Gastroesophageal sphincter (tissue), 4 donors: ENCODE measurements around the gene ADGRL1. TPM values are rescaled to one million over a fixed set of nuclear protein-coding genes. Genes with fewer than 3 reads are reported as not detected.

Experiments used
- ATAC-seq: fragments of 150-250 bp; one replicate; pipeline ENCODE4 v1.9.1; 2016; ENCODE audit warnings: mild to moderate bottlenecking, moderate library complexity
- H3K27ac ChIP-seq, 4 donors: fragments of 200-600 bp; sonication (generic) in 3 of 4; 1 replicate in 3 of 4; 2 replicates in 1 of 4; pipeline ENCODE4 v1.5.1; 2016 to 2019
- H3K27me3 ChIP-seq: fragments of 200-600 bp; sonication (generic); one replicate; pipeline ENCODE4 v1.5.1; 2019
- H3K36me3 ChIP-seq, 2 donors: fragments of 200-600 bp; sonication (generic); one replicate each; pipeline ENCODE4 v1.5.1; 2019; ENCODE audit warnings: control low read depth in 1 of 2
- H3K4me1 ChIP-seq, 3 donors: fragments of 200-600 bp; sonication (generic); 1 replicate in 2 of 3; 2 replicates in 1 of 3; pipeline ENCODE4 v1.5.1; 2016 to 2019; ENCODE audit warnings: control low read depth in 2 of 3
- H3K4me3 ChIP-seq, 2 donors: fragments of 200-600 bp; sonication (generic); one replicate each; pipeline ENCODE4 v1.5.1; 2019; ENCODE audit warnings: mild to moderate bottlenecking in 1 of 2, moderate library complexity in 1 of 2
- H3K9me3 ChIP-seq, 3 donors: fragments of 200-600 bp; sonication (generic); one replicate each; pipeline ENCODE4 v1.5.1; 2017 to 2019; ENCODE audit warnings: control low read depth in 2 of 3
- EP300 ChIP-seq: sonication (generic); formaldehyde crosslinking; IDR thresholded peaks from one replicate; pipeline ENCODE4 v1.6.1; 2017; ENCODE audit warnings: antibody characterized with exemption, mild to moderate bottlenecking
- POLR2A ChIP-seq, 2 donors: fragments of 450-650 bp; IDR thresholded peaks; one replicate each; pipeline ENCODE4 v1.6.1; 2017; ENCODE audit warnings: antibody characterized with exemption in 2 of 2, mild to moderate bottlenecking in 2 of 2, moderate library complexity in 1 of 2
- POLR2AphosphoS5 ChIP-seq: sonication (generic); formaldehyde crosslinking; IDR thresholded peaks from one replicate; pipeline ENCODE4 v1.6.1; 2017; ENCODE audit warnings: antibody characterized with exemption
- WGBS, 2 donors: methylation state at CpG; one replicate each; pipeline ENCODE4 v1.1.5; 2018; ENCODE audit warnings: low coverage in 1 of 2; 5-methylcytosine and 5-hydroxymethylcytosine counted together
- total RNA-seq, 4 donors: library from RNA; depleted of rRNA; stranded (reverse); fragments of >200 nt; gene quantifications; one replicate each; pipeline ENCODE4 v1.1.0, GENCODE V29; 2016
- TF ChIP-seq, protein P1 (sequence below), 4 experiments: fragments of 200-600 bp in 2 of 4; fragments of 450-650 bp in 2 of 4; sonication (generic) in 1 of 4; IDR thresholded peaks; one replicate each; pipeline ENCODE4 v1.5.1; 2017 to 2019; ENCODE audit warnings: antibody characterized with exemption in 4 of 4, mild to moderate bottlenecking in 2 of 4, moderate library complexity in 2 of 4

Gene ADGRL1
- total RNA-seq, 4 donors from 2014 or later: 13.3 to 47.9 (median 21.1) TPM

DNA sequence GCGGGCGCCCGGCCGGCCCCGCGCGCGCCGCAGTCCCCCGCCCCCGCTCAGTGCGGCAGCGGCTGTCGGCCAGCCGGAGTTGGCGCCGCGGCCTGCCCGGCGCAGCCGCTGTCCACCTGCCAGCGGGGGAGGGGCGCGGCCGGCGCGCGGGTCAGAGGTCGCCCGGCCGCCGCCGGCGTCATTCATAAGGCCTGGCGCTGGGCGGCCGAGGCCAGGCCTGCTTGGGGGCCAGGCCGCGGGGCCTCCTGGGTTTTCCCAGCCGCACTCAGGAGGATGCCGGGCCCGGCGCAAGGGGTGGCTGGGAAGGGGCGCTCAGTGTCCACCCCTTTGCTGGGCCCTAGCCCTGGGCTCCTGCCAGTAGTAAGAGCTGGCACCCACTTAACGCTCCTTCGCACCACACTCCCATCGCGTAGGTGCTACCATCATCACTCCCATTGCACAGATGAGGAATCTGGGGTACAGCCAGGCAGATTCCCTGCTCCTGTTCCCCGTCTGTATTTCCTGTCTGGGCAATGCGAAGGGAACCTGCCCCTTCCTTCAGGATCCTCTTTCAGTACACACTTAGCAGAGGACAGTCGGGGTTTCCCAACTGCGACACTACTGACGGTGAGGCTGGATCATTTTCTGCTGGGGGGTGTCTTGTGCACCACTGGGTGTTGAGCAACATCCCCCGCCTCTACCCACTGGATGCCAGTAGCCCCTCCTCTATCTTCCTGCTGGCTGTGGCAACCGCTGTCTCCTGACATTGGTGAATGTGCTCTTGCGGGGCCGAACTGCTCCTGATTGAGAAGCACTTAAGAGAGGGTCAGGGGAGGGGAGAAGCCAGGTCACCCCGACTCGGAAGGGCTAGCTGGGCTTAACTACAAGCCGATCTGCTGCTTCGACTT lies 87.6 kb downstream of the ADGRL1 start:
- peak overlapping the region; percentile 84 to 100 (median 98) for H3K27ac ChIP-seq
- H3K9me3 ChIP-seq: no peaks in the 10 kb centered on the region
- H3K4me3 ChIP-seq: peak overlapping the region; percentile 18 to 96
- peaks cover 10 to 58% (median 41%) of the 10 kb centered on the region in 3 donors for H3K4me1 ChIP-seq
- TF ChIP-seq POLR2A (IDR thresholded peaks at IDR 0.05) (peak; percentile 82 to 83), EP300 (no peak), POLR2AphosphoS5 (peak; percentile 84)
- TF ChIP-seq, protein P1, sequence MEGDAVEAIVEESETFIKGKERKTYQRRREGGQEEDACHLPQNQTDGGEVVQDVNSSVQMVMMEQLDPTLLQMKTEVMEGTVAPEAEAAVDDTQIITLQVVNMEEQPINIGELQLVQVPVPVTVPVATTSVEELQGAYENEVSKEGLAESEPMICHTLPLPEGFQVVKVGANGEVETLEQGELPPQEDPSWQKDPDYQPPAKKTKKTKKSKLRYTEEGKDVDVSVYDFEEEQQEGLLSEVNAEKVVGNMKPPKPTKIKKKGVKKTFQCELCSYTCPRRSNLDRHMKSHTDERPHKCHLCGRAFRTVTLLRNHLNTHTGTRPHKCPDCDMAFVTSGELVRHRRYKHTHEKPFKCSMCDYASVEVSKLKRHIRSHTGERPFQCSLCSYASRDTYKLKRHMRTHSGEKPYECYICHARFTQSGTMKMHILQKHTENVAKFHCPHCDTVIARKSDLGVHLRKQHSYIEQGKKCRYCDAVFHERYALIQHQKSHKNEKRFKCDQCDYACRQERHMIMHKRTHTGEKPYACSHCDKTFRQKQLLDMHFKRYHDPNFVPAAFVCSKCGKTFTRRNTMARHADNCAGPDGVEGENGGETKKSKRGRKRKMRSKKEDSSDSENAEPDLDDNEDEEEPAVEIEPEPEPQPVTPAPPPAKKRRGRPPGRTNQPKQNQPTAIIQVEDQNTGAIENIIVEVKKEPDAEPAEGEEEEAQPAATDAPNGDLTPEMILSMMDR (IDR thresholded peaks at IDR 0.05): peak in 1 of 4 experiments; percentile 30
- peak; percentile 73 for ATAC-seq
- WGBS, 2 donors: 3 to 5% methylated on average over 5 to 12 of the region's 61 CpGs
- H3K27me3 ChIP-seq: no peaks in the 10 kb centered on the region
- no peaks in the 10 kb centered on the region for H3K36me3 ChIP-seq

DNA sequence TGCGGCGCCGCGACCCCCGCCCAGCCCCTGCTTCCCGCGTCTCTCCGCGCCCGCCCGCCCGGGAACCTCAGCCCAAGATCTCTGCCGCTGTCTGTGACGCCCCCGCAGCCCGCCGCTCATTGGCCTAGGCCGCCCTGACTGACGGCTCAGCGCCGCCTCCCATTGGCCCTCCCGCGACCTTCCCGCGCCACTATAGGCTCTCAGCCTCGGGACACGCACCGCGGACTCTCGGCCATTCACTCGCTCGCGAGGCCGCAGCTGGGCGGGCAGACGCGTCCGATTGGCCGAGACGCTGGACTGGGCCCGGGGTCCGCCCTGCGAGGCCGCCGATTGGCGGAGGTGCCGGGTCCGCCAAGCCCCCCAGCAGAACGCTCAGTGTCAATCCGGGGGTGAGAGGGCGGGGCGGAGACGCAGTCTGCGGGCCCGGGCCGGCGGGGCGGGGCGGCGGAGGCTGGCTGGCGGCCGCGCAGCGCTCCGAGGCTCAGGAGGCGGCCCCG lies 88.3 kb downstream of the ADGRL1 start, which contains the start of gene PRKACA:
TSS of gene PRKACA (minus strand) at position 95 of the 497 bp plus-strand sequence. CDS start 215 bp downstream, outside the sequence.
- peak within 1 kb of the TSS; percentile 85 to 100 (median 98) for H3K27ac ChIP-seq
- H3K4me1 ChIP-seq: peaks cover 11 to 65% (median 47%) of the 10 kb centered on the region in 3 donors
- peak; percentile 93 for ATAC-seq
- H3K9me3 ChIP-seq: no peaks in the 10 kb centered on the region
- no peaks in the 10 kb centered on the region for H3K27me3 ChIP-seq
- H3K36me3 ChIP-seq: no peaks in the 10 kb centered on the region
- no peak for TF ChIP-seq EP300
- TF ChIP-seq, protein P1 (IDR thresholded peaks at IDR 0.05): no peak
- peak; percentile 62 for TF ChIP-seq POLR2AphosphoS5
- TF ChIP-seq POLR2A (IDR thresholded peaks at IDR 0.05): peak; percentile 48 to 49
- WGBS, 2 donors: no CpG with 5 or more reads among the region's 67 CpGs
- peak within 1 kb of the TSS; percentile 95 to 96 for H3K4me3 ChIP-seq

DNA sequence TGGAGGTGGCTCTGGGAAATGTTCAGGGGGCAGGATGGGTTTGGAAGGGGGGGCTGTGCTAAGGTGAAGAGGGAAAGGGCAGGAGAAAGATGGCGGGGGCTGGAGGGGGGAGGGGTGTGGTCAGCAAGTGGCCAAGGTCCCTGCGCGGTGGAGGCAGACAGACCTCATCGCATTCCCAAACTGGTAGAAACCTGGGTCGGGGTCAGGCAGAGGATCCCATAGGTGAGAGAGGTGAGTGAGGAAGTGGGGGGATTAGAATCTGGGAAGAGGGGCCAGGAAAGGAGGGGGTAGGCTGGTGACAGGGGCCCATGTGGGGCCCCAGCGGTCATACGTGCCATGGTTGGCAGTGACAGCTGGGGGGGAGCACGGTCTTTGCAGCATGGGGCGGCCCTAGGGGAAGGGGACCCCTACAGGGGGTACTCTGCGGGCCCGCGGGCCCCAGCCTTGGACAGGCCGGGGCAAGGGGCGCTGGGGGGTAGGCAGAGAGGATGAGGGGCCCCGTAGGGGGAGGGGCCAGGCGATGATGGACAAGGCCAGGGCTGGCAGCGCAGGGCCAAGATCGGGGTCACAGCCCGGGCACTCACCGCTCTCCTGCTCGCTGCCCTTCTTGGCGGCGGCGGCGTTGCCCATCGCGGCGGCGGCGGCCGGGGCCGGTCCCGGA lies 88.9 kb downstream of the ADGRL1 start:
- Histone ChIP-seq H3K4me3 (peak overlapping the region; percentile 95 to 96), H3K9me3 (no peaks in the 10 kb centered on the region), H3K36me3 (no peaks in the 10 kb centered on the region), H3K27ac (peak overlapping the region; percentile 85 to 99 (median 94)), H3K27me3 (no peaks in the 10 kb centered on the region), H3K4me1 (peaks cover 11 to 72% (median 54%) of the 10 kb centered on the region in 3 donors)
- ATAC-seq: no peak
- 0 to 2% methylated on average over 7 to 11 of the region's 33 CpGs for WGBS, 2 donors
- TF ChIP-seq POLR2AphosphoS5 (no peak), POLR2A (IDR thresholded peaks at IDR 0.05) (no peak), EP300 (no peak)
- TF ChIP-seq, protein P1 (IDR thresholded peaks at IDR 0.05): no peak

DNA sequence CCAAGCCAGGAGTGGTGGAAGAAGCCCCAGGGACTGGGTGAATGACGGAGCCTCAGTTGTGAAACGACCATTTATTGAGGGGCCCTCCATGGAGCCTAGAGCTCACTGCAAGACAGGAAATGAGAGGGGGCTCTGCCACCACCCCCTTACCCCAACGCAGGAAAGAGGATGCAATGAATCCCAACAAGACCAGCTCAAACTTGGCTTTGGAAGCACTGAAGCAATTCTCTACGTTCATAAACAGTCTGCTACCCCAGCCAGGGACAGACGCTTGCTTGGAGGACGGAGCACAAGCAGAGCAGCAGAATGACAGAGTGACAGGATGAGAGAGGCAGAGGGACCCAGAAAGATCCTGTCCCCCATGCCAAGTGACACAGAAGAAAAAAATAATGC lies 89.4 kb downstream of the ADGRL1 start:
- Histone ChIP-seq H3K36me3 (no peaks in the 10 kb centered on the region), H3K27ac (peak overlapping the region; percentile 85 to 99 (median 94)), H3K9me3 (no peaks in the 10 kb centered on the region), H3K4me3 (peak overlapping the region; percentile 95 to 96), H3K4me1 (peaks cover 11 to 77% (median 59%) of the 10 kb centered on the region in 3 donors), H3K27me3 (no peaks in the 10 kb centered on the region)
- no peak for ATAC-seq
- no peak for TF ChIP-seq EP300
- TF ChIP-seq POLR2A (IDR thresholded peaks at IDR 0.05): no peak
- TF ChIP-seq, protein P1 (IDR thresholded peaks at IDR 0.05): no peak
- TF ChIP-seq POLR2AphosphoS5: no peak
- 0 to 8% methylated on average over 3 of the region's 6 CpGs for WGBS, 2 donors
